Upper lobe of right lung (tissue), 1 donor: ENCODE measurements around the gene SNRPA1. TPM values are rescaled to one million over a fixed set of nuclear protein-coding genes. Genes with fewer than 3 reads are reported as not detected.

Experiments
- ATAC-seq: fragments of 200-7000 bp; cut with Tn5 transposase; one replicate; pipeline ENCODE4 v1.9.1; 2020; ENCODE audit warnings: mild to moderate bottlenecking, moderate library complexity
- DNase-seq: peaks from one replicate; pipeline ENCODE4 v3.0.0-alpha.2; 2020
- H3K27ac ChIP-seq: fragments of 200-600 bp; one replicate; pipeline ENCODE4 v1.8.0; 2022
- H3K27me3 ChIP-seq: fragments of 200-600 bp; one replicate; pipeline ENCODE4 v1.8.0; 2022; ENCODE audit warnings: mild to moderate bottlenecking
- H3K36me3 ChIP-seq: fragments of 200-600 bp; one replicate; pipeline ENCODE4 v1.8.0; 2022
- H3K4me1 ChIP-seq: fragments of 200-600 bp; one replicate; pipeline ENCODE4 v1.8.0; 2022
- H3K4me3 ChIP-seq: fragments of 200-600 bp; one replicate; pipeline ENCODE4 v1.8.0; 2022; ENCODE audit warnings: mild to moderate bottlenecking
- H3K9me3 ChIP-seq: fragments of 200-600 bp; one replicate; pipeline ENCODE4 v1.8.0; 2022
- CTCF ChIP-seq: fragments of 200-600 bp; IDR thresholded peaks from one replicate; pipeline ENCODE4 v1.8.0; 2022; ENCODE audit warnings: antibody characterized with exemption
- intact Hi-C: fragments of 100-400 bp; cut with DNase I; formaldehyde crosslinking; loops from one replicate; pipeline ENCODE4 v1.11.0; 2022
- total RNA-seq: library from RNA; stranded (reverse); fragmentation: NEBNext Ultra II Directional; extraction: Animal tissue kit (Norgen Biotek cat#: 25700); gene quantifications from one replicate; pipeline ENCODE4 v1.2.1, GENCODE V29; 2021
- donor health status: DM: no; HTN: yes; CAD: no; lungs with severe emphysema.

The SNRPA1 gene
- total RNA-seq, 1 donor from 2014 or later: 40.7 TPM

DNA sequence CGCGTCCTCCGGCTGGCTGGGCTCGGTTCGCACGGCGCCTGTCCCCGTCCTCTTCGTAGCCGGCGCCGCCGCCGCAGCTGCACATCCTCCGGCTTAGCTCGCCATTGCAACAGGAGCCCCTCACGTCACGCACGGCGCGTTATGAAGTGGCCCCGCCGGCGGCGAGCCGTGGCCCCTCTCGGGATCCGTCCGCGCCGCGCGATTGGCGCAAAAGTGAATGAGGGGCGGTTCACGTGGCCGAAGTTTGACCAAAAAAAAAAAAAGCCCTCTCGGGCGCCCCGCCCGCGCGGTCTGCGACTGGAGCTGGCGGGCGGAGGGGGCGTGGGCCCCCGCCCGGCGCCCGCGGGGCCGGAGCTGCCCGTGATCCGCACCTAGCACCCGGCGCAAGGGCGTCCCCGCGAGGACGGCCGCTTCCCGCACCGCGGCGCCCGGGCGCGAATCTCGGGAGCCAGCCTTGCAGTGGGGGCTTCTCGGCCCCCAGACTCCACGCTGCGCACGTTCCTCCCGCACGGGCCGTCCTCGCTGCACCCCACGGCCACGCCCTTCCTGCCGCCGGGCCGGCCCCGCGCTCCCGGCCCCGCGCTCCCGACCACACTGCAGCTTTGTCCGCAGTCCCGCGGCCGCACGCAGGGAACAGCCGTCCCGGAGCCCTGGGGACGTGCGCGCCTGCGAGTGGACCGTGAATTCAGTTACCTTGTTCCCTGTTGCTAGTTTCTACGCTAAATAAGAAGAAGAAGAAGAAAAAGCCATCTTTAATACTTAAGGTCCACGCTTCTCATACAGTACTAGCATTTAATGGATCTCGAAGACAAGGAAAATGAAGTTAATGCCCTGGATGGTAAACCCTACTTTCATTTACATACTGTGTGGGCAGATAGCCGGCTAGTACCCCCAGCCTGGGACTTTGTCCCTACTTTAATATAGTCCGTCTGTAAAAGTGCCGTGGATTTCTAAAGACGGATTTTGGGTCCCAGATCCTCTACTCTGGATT is 42.9 kb downstream of the SNRPA1 start, which contains the start of gene CHSY1:
CHSY1 (minus strand) TSS at position 219 of the 991 bp plus-strand sequence. CDS start 592 bp downstream, outside the sequence.
- H3K27ac ChIP-seq: peak within 1 kb of the TSS; percentile 76
- H3K27me3 ChIP-seq: no peaks in the 10 kb centered on the region
- peak within 1 kb of the TSS; percentile 81 for H3K4me3 ChIP-seq
- DNase-seq: peak; percentile 97
- no peaks in the 10 kb centered on the region for H3K36me3 ChIP-seq
- intact Hi-C loops: no loop called here
- H3K9me3 ChIP-seq: no peaks in the 10 kb centered on the region
- H3K4me1 ChIP-seq: peaks cover 21% of the 10 kb centered on the region
- peak; percentile 19 for TF ChIP-seq CTCF
- ATAC-seq: peak; percentile 92

DNA sequence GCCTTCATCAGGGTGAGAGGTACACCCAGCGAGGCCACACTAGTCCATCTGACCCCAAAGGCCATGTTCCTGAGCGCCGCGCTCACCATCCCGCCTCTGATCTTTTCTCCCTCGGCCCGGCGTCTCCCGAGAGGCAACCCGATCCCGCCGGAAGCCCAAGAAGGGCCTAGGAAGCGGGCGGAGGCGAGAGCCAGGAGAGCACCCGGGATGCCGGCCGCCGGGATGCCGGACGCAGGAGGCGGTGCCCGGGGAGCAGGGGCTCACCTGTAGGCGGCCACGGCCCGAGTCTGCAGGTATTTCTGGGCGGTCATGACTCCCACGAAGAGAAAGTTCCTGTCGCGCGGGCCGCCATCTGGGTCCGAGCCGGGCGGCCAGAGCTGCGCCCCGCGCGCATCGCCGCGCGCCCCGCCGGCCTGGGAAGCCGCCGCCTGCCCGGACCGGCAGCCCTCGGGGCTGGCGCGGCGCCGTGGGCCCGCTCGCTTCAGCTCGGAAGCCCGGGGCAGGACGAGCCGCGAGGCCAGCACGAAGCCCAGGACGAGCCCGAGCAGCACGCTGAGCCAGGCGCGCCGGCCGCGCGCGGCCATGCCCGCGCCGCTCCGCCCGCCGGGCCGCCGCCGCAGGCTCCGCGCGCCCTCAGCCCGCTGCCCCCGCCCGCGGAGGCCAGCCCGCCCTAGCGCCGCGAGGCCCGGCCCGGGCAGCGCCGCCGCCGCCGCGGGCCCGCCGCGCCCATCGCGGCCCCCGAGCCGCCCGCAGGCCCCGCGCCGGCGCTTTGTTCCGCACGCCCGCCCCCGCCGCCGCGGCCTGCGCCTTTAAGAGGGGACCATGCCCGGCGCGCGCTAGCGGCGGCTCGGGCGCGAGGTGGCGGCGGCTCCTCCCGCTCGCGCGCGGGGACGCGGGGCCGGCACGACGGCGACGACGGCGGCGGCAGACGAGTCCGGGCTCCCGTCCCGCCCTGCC is 43.9 kb downstream of the SNRPA1 start:
- no peak for DNase-seq
- H3K9me3 ChIP-seq: no peaks in the 10 kb centered on the region
- H3K27ac ChIP-seq: peak overlapping the region; percentile 76
- peak overlapping the region; percentile 81 for H3K4me3 ChIP-seq
- TF ChIP-seq CTCF: no peak
- peaks cover 29% of the 10 kb centered on the region for H3K4me1 ChIP-seq
- ATAC-seq: peak; percentile 67
- no peaks in the 10 kb centered on the region for H3K36me3 ChIP-seq
- intact Hi-C loops: no loop called here
- no peaks in the 10 kb centered on the region for H3K27me3 ChIP-seq

GRCh38 chr15:101250341-101250831 is 44.7 kb downstream of the SNRPA1 start:
- Histone ChIP-seq H3K27me3 (no peaks in the 10 kb centered on the region), H3K36me3 (no peaks in the 10 kb centered on the region), H3K4me3 (peak overlapping the region; percentile 81), H3K9me3 (no peaks in the 10 kb centered on the region), H3K4me1 (peaks cover 35% of the 10 kb centered on the region), H3K27ac (peak overlapping the region; percentile 74)
- no peak for TF ChIP-seq CTCF
- no peak for ATAC-seq
- DNase-seq: no peak
- intact Hi-C loops: no loop called here

- H3K4me1 ChIP-seq: peaks cover 47% of the 10 kb centered on the region
These were observed 46.8 kb downstream of the SNRPA1 start for GRCh38 chr15:101248274-101248673.

More at GRCh38 chr15:101248274-101248673, 46.8 kb downstream of the SNRPA1 start:
- intact Hi-C loops: loop anchor here (10.0 kb wide), 1 partner anchor 63 kb away; no protein-coding TSS in a partner anchor
- no peak overlapping the region for H3K4me3 ChIP-seq
- ATAC-seq (no peak), DNase-seq (no peak)
- no peak for TF ChIP-seq CTCF
- H3K27ac ChIP-seq: no peak overlapping the region
- no peaks in the 10 kb centered on the region for H3K9me3 ChIP-seq
- H3K36me3 ChIP-seq: no peaks in the 10 kb centered on the region
- H3K27me3 ChIP-seq: no peaks in the 10 kb centered on the region
